Mucosa of rectum (tissue), 2 donors: ENCODE data around the gene B4GALNT4.

ENCODE experiments used
- H3K27ac ChIP-seq, 2 donors: one replicate each; pipeline ENCODE4 v1.7.0; 2013; ENCODE audit warnings: inconsistent platforms in 2 of 2, low read depth in 2 of 2, low read length in 2 of 2
- H3K27me3 ChIP-seq, 2 donors: one replicate each; pipeline ENCODE4 v1.7.0; 2013; ENCODE audit warnings: low read length in 2 of 2; ENCODE audit not compliant: control insufficient read depth in 2 of 2, insufficient read depth in 2 of 2
- H3K36me3 ChIP-seq, 2 donors: one replicate each; pipeline ENCODE4 v1.7.0; 2013; ENCODE audit warnings: low read length in 2 of 2; ENCODE audit not compliant: control insufficient read depth in 2 of 2, insufficient read depth in 2 of 2
- H3K4me1 ChIP-seq, 2 donors: one replicate each; pipeline ENCODE4 v1.7.0; 2013; ENCODE audit warnings: low read length in 2 of 2, mild to moderate bottlenecking in 1 of 2; ENCODE audit not compliant: control insufficient read depth in 2 of 2, insufficient read depth in 2 of 2
- H3K4me3 ChIP-seq, 2 donors: one replicate each; pipeline ENCODE4 v1.7.0; 2013; ENCODE audit warnings: low read length in 2 of 2
- H3K9ac ChIP-seq, 2 donors: one replicate each; pipeline ENCODE4 v1.7.0; 2013; ENCODE audit warnings: low read length in 2 of 2, low read depth in 1 of 2, mild to moderate bottlenecking in 1 of 2
- H3K9me3 ChIP-seq, 2 donors: one replicate each; pipeline ENCODE4 v1.7.0; 2013; ENCODE audit warnings: low read length in 2 of 2; ENCODE audit not compliant: control insufficient read depth in 2 of 2
- donor health status: healthy.
- donor health status: Normal muscosa, but diverticular disease.

The B4GALNT4 gene

DNA sequence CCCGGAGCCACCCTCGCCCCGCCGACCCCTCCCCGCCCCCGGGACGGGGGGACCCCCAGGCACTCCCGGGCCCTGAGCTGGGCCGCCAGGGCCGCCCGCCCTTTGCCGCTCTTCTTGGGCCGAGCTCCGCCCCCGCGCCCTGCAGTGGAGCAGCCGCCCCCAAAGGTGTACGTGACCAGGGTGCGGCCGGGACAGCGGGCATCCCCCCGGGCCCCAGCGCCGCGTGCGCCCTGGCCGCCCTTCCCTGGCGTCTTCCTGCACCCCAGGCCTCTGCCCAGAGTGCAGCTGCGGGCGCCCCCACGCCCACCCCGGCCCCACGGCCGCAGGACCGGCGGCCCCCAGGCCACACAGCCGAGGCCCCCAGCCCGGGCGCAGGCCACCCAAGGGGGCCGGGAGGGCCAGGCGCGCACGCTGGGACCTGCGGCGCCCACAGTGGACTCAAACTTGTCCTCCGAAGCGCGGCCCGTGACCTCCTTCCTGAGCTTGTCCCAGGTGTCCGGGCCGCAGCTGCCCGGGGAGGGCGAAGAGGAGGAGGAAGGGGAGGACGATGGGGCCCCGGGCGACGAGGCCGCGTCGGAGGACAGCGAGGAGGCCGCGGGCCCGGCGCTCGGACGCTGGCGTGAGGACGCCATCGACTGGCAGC, 7.4 kb downstream of the B4GALNT4 start:
- Histone ChIP-seq H3K4me1 (no peaks in the 10 kb centered on the region), H3K27ac (no peak overlapping the region), H3K9me3 (no peaks in the 10 kb centered on the region), H3K27me3 (no peaks in the 10 kb centered on the region), H3K4me3 (no peak overlapping the region), H3K36me3 (no peaks in the 10 kb centered on the region), H3K9ac (no peak overlapping the region)

DNA sequence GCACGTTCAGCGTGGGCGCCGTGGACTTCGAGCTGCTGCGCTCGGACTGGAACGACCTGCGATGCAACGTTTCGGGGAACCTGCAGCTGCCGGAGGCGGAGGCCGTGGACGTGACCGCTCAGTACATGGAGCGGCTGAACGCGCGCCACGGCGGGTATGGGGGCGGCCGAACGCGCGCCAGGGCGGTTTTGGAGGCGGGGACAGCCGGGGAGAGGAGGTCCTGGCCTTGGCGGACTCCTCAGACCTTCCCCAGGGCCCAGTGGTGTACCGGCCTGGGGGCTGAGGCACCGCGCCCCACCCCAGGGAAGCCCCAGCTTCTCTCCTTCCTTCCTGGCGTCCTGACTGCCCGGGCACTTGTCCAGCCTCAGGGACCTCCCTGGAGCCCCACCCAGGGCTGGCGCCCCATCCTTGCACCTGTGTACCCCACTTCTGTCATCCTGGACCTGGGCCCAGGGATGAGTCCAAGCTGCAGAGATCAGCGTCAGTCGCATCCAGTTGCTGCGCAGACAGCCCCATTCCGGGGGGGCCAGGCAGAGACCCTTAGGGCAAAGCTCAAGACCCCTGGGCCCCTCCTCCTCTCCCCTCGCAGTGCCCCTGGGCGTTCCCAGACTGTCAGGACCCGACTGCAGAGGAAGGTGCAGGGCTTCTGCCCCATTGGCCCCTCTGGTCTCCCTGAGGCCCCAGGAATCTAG, 8.0 kb downstream of the B4GALNT4 start:
- no peaks in the 10 kb centered on the region for H3K9me3 ChIP-seq
- no peaks in the 10 kb centered on the region for H3K27me3 ChIP-seq
- H3K9ac ChIP-seq, result no peak overlapping the region
- H3K36me3 ChIP-seq, result no peaks in the 10 kb centered on the region
- H3K27ac ChIP-seq, result no peak overlapping the region
- H3K4me1 ChIP-seq, result no peaks in the 10 kb centered on the region
- no peak overlapping the region for H3K4me3 ChIP-seq

DNA sequence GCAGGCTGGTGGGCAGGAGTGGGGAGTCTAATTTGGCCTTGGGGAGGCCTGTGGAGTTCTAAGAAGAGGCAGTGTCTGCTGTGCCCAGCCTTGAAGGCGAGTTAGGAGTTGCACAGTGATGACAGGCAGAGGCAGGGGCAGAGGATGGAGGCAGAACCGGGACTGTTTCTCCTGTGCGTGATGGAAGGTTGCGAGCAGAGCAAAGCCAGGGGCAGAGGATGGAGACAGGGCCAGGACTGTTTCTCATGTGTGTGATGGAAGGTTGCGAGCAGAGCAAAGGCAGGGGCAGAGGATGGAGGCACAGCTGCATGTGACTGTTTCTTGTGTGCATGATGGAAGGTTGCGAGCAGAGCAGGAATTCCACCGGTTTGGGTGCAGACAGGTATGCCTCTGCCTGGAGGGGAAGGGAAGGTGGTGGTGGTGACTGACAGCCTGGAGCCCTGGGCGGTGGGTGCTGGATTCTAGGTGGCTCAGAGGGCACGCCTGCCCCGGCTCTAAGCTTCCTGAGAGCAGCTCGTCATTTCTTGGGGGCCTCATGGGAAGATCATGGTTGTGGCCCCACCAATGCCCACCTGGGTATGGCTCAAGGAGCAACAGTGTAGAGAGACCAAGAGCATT, 8.7 kb downstream of the B4GALNT4 start:
- no peak overlapping the region for H3K27ac ChIP-seq
- no peak overlapping the region for H3K4me3 ChIP-seq
- H3K27me3 ChIP-seq, result no peaks in the 10 kb centered on the region
- no peaks in the 10 kb centered on the region for H3K4me1 ChIP-seq
- H3K36me3 ChIP-seq, result no peaks in the 10 kb centered on the region
- no peak overlapping the region for H3K9ac ChIP-seq
- no peaks in the 10 kb centered on the region for H3K9me3 ChIP-seq

DNA sequence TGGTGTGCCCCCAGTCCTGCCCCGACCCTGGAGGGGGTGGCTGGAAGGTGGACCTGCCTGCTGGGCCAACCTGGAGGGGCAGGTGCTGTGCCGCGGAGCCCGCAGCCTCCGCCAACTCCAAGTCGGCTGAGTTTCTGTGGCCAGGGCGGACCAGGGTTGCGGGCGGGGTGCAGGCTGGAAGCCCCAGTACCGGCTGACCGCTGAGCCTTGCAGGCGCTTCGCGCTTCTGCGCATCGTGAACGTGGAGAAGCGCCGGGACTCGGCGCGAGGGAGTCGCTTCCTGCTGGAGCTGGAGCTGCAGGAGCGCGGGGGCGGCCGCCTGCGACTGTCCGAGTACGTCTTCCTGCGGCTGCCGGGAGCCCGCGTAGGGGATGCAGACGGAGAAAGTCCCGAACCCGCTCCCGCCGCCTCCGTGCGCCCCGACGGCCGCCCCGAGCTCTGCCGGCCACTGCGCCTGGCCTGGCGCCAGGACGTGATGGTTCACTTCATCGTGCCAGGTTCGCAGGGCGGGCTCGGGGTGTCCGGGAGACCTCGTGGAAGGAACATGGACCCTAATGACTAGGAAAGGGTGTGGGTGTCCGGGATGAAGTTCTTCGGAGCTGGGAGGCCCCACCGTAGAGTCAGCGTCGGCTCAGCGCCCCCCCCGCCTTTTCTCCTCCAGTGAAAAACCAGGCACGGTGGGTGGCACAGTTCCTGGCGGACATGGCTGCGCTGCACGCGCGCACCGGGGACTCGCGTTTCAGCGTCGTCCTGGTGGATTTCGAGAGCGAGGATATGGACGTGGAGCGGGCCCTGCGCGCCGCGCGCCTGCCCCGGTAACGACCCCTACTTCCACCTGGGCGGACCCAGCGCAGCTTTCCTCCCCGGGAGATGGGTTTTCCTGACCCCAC, 10.2 kb downstream of the B4GALNT4 start:
- no peak overlapping the region for H3K27ac ChIP-seq
- peaks cover 0 to 5% of the 10 kb centered on the region in 2 donors for H3K27me3 ChIP-seq
- H3K36me3 ChIP-seq, result no peaks in the 10 kb centered on the region

DNA sequence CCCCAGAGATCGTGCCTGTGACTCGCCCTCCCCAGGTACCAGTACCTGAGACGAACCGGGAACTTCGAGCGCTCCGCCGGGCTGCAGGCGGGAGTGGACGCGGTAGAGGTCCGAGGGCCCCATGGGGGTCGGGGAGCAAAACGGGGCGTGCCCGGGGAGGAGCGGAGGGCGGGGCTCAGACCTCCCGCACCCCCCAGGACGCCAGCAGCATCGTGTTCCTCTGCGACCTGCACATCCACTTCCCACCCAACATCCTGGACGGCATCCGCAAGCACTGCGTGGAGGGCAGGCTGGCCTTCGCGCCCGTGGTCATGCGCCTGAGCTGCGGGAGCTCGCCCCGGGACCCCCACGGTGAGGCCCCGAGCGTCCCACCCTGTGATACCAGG, 10.8 kb downstream of the B4GALNT4 start:
- Histone ChIP-seq H3K36me3 (no peaks in the 10 kb centered on the region), H3K27me3 (peaks cover 0 to 5% of the 10 kb centered on the region in 2 donors), H3K4me1 (no peaks in the 10 kb centered on the region), H3K27ac (no peak overlapping the region), H3K4me3 (no peak overlapping the region), H3K9ac (no peak overlapping the region), H3K9me3 (no peaks in the 10 kb centered on the region)

More for the DNA sequence above, 10.2 kb downstream of the B4GALNT4 start:
- no peak overlapping the region for H3K4me3 ChIP-seq
- H3K4me1 ChIP-seq, result no peaks in the 10 kb centered on the region
- no peak overlapping the region for H3K9ac ChIP-seq
- no peaks in the 10 kb centered on the region for H3K9me3 ChIP-seq

DNA sequence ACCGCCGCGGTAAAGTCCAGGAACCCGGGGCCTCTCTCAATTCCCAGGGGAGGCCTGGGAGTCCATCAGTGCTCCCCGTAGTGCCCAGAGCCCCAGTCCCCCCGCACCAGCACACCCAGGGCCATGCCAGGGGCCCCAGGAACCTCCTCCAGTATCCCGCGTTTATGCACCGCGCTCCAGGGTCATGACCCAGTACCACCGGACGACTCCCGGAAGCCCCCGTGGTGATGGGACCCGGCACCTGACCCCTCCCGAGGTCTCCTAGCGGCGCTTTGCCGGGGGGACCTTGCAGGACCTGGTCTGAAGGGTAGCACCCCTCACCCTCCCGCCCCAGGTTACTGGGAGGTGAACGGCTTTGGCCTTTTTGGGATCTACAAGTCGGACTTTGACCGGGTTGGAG, 11.2 kb downstream of the B4GALNT4 start:
- Histone ChIP-seq H3K9ac (no peak overlapping the region), H3K27ac (no peak overlapping the region), H3K4me3 (no peak overlapping the region), H3K36me3 (no peaks in the 10 kb centered on the region), H3K9me3 (no peaks in the 10 kb centered on the region), H3K4me1 (no peaks in the 10 kb centered on the region), H3K27me3 (peaks cover 0 to 5% of the 10 kb centered on the region in 2 donors)

DNA sequence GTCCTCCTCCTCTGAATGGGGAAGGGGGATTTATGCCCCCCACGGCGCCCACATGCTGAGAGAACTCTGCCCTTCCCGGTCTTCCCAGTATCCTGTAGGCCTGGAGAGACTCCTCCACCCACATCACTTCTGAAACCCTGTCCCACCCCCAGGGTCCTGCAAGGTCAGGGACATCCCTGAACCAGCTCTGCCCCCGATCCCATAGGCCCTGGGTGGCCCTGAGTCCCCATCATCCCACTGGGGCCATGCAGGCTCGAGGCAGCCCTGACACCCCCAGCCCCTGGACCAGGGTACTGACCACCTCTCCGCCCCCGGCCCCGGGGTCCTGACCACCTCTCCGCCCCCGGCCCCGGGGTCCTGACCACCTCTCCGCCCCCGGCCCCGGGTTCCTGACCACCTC, 11.7 kb downstream of the B4GALNT4 start:
- no peak overlapping the region for H3K27ac ChIP-seq
- H3K9ac ChIP-seq, result no peak overlapping the region
- H3K9me3 ChIP-seq, result no peaks in the 10 kb centered on the region
- no peaks in the 10 kb centered on the region for H3K4me1 ChIP-seq
- H3K27me3 ChIP-seq, result peaks cover 0 to 5% of the 10 kb centered on the region in 2 donors
- no peak overlapping the region for H3K4me3 ChIP-seq
- no peaks in the 10 kb centered on the region for H3K36me3 ChIP-seq

DNA sequence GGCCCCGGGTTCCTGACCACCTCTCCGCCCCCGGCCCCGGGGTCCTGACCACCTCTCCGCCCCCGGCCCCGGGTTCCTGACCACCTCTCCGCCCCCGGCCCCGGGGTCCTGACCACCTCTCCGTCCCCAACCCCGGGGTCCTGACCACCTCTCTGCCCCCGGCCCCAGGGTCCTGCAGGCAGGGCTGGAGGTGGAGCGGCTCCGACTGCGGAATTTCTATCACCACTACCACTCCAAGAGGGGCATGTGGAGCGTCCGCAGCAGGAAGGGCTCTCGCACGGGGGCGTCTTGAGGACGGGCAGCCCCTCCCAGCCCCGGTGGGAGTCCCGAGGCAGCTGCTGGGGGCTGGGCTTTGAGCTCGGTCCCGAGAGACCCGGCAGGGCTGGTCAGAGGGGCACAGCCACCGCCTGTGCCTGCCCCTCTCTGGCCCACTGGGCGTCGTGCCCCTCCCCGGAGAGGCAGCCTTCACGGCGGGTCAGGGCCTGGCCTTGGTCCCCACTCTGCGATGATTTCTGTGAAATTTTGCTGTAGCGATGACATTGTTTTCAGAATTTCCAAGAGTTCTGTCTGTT, 12.3 kb downstream of the B4GALNT4 start:
- H3K36me3 ChIP-seq, result no peaks in the 10 kb centered on the region
- H3K9me3 ChIP-seq, result peaks cover 0 to 4% of the 10 kb centered on the region in 2 donors
- no peak overlapping the region for H3K9ac ChIP-seq
- H3K27ac ChIP-seq, result no peak overlapping the region
- no peaks in the 10 kb centered on the region for H3K4me1 ChIP-seq
- H3K4me3 ChIP-seq, result no peak overlapping the region
- H3K27me3 ChIP-seq, result peaks cover 0 to 5% of the 10 kb centered on the region in 2 donors

DNA sequence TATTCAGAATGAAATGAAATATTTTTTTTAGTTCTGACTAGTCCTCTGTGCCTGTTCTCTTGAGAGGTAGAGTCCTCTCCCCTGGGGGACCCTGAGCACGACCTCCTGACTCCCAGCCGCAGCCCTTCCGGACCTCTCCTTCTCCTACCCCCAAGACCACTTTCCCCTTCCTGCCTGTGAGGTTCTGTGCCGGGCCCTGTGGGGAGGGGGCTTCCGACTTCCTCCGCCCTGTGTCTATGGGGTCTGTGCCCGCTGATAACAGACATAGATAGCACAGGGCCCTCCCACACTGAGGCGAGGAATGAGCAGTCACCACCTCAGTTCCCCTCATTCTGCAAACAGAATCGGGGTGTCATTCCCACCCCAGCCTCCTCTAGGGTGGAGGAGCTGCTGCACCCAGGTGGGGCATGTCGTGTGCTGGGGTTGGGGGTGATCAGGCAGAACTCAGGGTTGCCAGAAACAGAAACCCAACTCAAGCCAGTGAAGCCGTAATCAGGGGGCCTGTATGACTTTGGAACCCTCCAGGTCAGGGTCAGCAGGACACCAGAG, 12.9 kb downstream of the B4GALNT4 start:
- H3K27ac ChIP-seq, result no peak overlapping the region
- peaks cover 0 to 5% of the 10 kb centered on the region in 2 donors for H3K27me3 ChIP-seq
- H3K9ac ChIP-seq, result no peak overlapping the region
- no peak overlapping the region for H3K4me3 ChIP-seq
- no peaks in the 10 kb centered on the region for H3K36me3 ChIP-seq
- no peaks in the 10 kb centered on the region for H3K4me1 ChIP-seq
- peaks cover 0 to 4% of the 10 kb centered on the region in 2 donors for H3K9me3 ChIP-seq
